H1 (cell line): ENCODE data around the gene PKD1L1. TPM values are rescaled to one million over a fixed set of nuclear protein-coding genes. Genes with fewer than 3 reads are reported as not detected.

ENCODE experiments used
- CTCF ChIA-PET: fragments of 300-600 bp; sonication (Branson Sonifier 250); formaldehyde crosslinking; loops from one replicate; lab custom pipeline; 2021; ENCODE audit not compliant: partially characterized antibody; lab: Charles Lee
- POLR2A ChIA-PET: fragments of 300-600 bp; sonication (Branson Sonifier 250); formaldehyde crosslinking; loops from one replicate; lab custom pipeline; 2021; ENCODE audit warnings: inconsistent platforms; ENCODE audit not compliant: partially characterized antibody; lab: Charles Lee
- DNase-seq, 2 experiments: peaks; one replicate each; pipeline versions ENCODE4 v3.0.0 to v3.0.0-alpha.2; 2010 to 2022; ENCODE audit warnings: low spot score in 2 of 2, low read depth in 1 of 2, mixed read lengths in 1 of 2
- FAIRE-seq: peaks from 2 replicates; lab custom pipeline; 2011; peaks lifted over from hg19 to GRCh38; lab: Jason Lieb, UNC
- H2AFZ ChIP-seq: 2 replicates; pipeline ENCODE4 v1.8.1; 2012; ENCODE audit warnings: low read length, inconsistent platforms
- H2AK5ac ChIP-seq: 2 replicates; pipeline ENCODE4 v1.6.1; 2013; ENCODE audit warnings: low read depth, low read length
- H2BK120ac ChIP-seq: replicated peaks from 2 replicates; pipeline ENCODE3; 2013; ENCODE audit warnings: low read depth, low read length, inconsistent platforms
- H2BK12ac ChIP-seq: 2 replicates; pipeline ENCODE4 v1.6.1; 2013; ENCODE audit warnings: low read depth, low read length
- H2BK15ac ChIP-seq: 2 replicates; pipeline ENCODE4 v1.6.1; 2013; ENCODE audit warnings: low read length
- H2BK20ac ChIP-seq: 2 replicates; pipeline ENCODE4 v1.6.1; 2013; ENCODE audit warnings: low read length
- H2BK5ac ChIP-seq: 2 replicates; pipeline ENCODE4 v1.6.1; 2013; ENCODE audit warnings: low read depth, low read length
- H3K14ac ChIP-seq: 2 replicates; pipeline ENCODE4 v1.6.1; 2013; ENCODE audit warnings: inconsistent platforms; ENCODE audit not compliant: insufficient read length
- H3K18ac ChIP-seq: 2 replicates; pipeline ENCODE4 v1.6.1; 2013; ENCODE audit warnings: low read length; ENCODE audit errors: extremely low read depth
- H3K23ac ChIP-seq: 2 replicates; pipeline ENCODE4 v1.6.1; 2013; ENCODE audit warnings: inconsistent platforms; ENCODE audit not compliant: insufficient read length
- H3K23me2 ChIP-seq: 2 replicates; pipeline ENCODE4 v1.6.1; 2013; ENCODE audit warnings: low read depth, low read length
- H3K27ac ChIP-seq: 2 replicates; pipeline ENCODE4 v1.6.1; 2011; ENCODE audit warnings: low read depth, low read length, inconsistent platforms
- H3K27me3 ChIP-seq, 4 experiments: replicated peaks in 1 of 4; 1 replicate in 1 of 4; 2 replicates in 3 of 4; pipeline versions ENCODE4 v1.6.1 to v1.8.1; 2011 to 2013; ENCODE audit warnings: low read length in 3 of 4, mild to moderate bottlenecking in 3 of 4, inconsistent platforms in 2 of 4, mixed read lengths in 2 of 4, moderate library complexity in 1 of 4; ENCODE audit not compliant: control insufficient read depth in 3 of 4, insufficient read depth in 3 of 4; ENCODE audit errors: extremely low read depth in 1 of 4
- H3K36me3 ChIP-seq, 4 experiments: 2 replicates each; pipeline versions ENCODE4 v1.6.1 to v1.8.1; 2011 to 2013; ENCODE audit warnings: mild to moderate bottlenecking in 4 of 4, low read length in 3 of 4, moderate library complexity in 2 of 4, control low read depth in 1 of 4, inconsistent platforms in 1 of 4; ENCODE audit not compliant: insufficient read depth in 4 of 4, control insufficient read depth in 2 of 4
- H3K4ac ChIP-seq: replicated peaks from 2 replicates; pipeline ENCODE3; 2013; ENCODE audit warnings: low read length, low read depth, mixed read lengths, inconsistent platforms; ENCODE audit not compliant: insufficient read length
- H3K4me1 ChIP-seq, 4 experiments: replicated peaks in 1 of 4; 1 replicate in 1 of 4; 2 replicates in 3 of 4; pipeline versions ENCODE4 v1.6.1 to v1.8.1; 2011 to 2013; ENCODE audit warnings: low read length in 3 of 4, inconsistent platforms in 2 of 4, mixed read lengths in 1 of 4; ENCODE audit not compliant: insufficient read depth in 4 of 4, control insufficient read depth in 3 of 4
- H3K4me2 ChIP-seq, 2 experiments: 2 replicates each; pipeline versions ENCODE4 v1.6.1 to v1.8.1; 2011 to 2013; ENCODE audit warnings: low read depth in 2 of 2, low read length in 2 of 2, control low read depth in 1 of 2, inconsistent platforms in 1 of 2, mild to moderate bottlenecking in 1 of 2; ENCODE audit not compliant: insufficient read depth in 1 of 2
- H3K4me3 ChIP-seq, 4 experiments: fragments of 200-600, 300-600 bp in 1 of 4; sonication (generic), shearing (Covaris generic), sonication (Bioruptor Twin) in 1 of 4; 2 replicates each; pipeline versions ENCODE4 v1.5.1 to v1.8.1; 2011 to 2016; ENCODE audit warnings: low read length in 4 of 4, low read depth in 3 of 4, control low read depth in 2 of 4, inconsistent platforms in 2 of 4, mild to moderate bottlenecking in 2 of 4, mixed read lengths in 1 of 4, moderate library complexity in 1 of 4; ENCODE audit not compliant: insufficient read depth in 2 of 4; ENCODE audit errors: extremely low read depth in 1 of 4
- H3K56ac ChIP-seq: replicated peaks from 2 replicates; pipeline ENCODE3; 2013; ENCODE audit warnings: low read depth, mild to moderate bottlenecking, mixed read lengths, low read length, inconsistent platforms; ENCODE audit not compliant: insufficient read length
- H3K79me1 ChIP-seq: 2 replicates; pipeline ENCODE4 v1.6.1; 2013; ENCODE audit warnings: low read depth, low read length, control low read depth
- H3K79me2 ChIP-seq, 2 experiments: 2 replicates each; pipeline versions ENCODE4 v1.6.1 to v1.8.1; 2012 to 2013; ENCODE audit warnings: low read length in 2 of 2, mild to moderate bottlenecking in 2 of 2, inconsistent platforms in 1 of 2; ENCODE audit not compliant: insufficient read depth in 2 of 2, control insufficient read depth in 1 of 2
- H3K9ac ChIP-seq, 4 experiments: replicated peaks in 1 of 4; 1 replicate in 1 of 4; 2 replicates in 3 of 4; pipeline versions ENCODE4 v1.6.1 to v1.8.1; 2011 to 2013; ENCODE audit warnings: low read depth in 3 of 4, low read length in 3 of 4, control low read depth in 2 of 4, mild to moderate bottlenecking in 2 of 4, moderate library complexity in 2 of 4, inconsistent platforms in 1 of 4; ENCODE audit errors: extremely low read depth in 1 of 4
- H3K9me3 ChIP-seq, 2 experiments: 2 replicates each; pipeline versions ENCODE4 v1.6.1 to v1.8.1; 2012 to 2013; ENCODE audit warnings: mild to moderate bottlenecking in 2 of 2, moderate library complexity in 2 of 2, control low read depth in 1 of 2, inconsistent platforms in 1 of 2, low read depth in 1 of 2, low read length in 1 of 2, mixed read lengths in 1 of 2; ENCODE audit not compliant: insufficient read depth in 2 of 2
- H4K20me1 ChIP-seq, 2 experiments: replicated peaks in 1 of 2; 2 replicates each; pipeline versions ENCODE3 to v1.8.1; 2011 to 2013; ENCODE audit warnings: inconsistent platforms in 2 of 2, low read length in 2 of 2, mild to moderate bottlenecking in 1 of 2; ENCODE audit not compliant: insufficient read depth in 2 of 2, control insufficient read depth in 1 of 2
- H4K5ac ChIP-seq: 2 replicates; pipeline ENCODE4 v1.6.1; 2013; ENCODE audit warnings: low read length, low read depth, mixed read lengths, inconsistent platforms; ENCODE audit not compliant: insufficient read length
- H4K8ac ChIP-seq: 2 replicates; pipeline ENCODE4 v1.8.0; 2013; ENCODE audit warnings: mild to moderate bottlenecking, moderate library complexity, low read length, inconsistent platforms; ENCODE audit not compliant: insufficient read depth; ENCODE audit errors: extremely low read depth
- H4K91ac ChIP-seq: replicated peaks from 2 replicates; pipeline ENCODE3; 2013; ENCODE audit warnings: low read length, mixed read lengths, inconsistent platforms; ENCODE audit not compliant: insufficient read length
- BACH1 ChIP-seq: IDR thresholded peaks from 2 replicates; pipeline ENCODE4 v1.6.1; 2012; ENCODE audit warnings: low read length, improper control_type of control experiment
- BRCA1 ChIP-seq: IDR thresholded peaks from 2 replicates; pipeline ENCODE4 v1.6.1; 2012; ENCODE audit warnings: low read depth, low read length, improper control_type of control experiment
- CHD2 ChIP-seq: IDR thresholded peaks from 2 replicates; pipeline ENCODE4 v1.6.1; 2012; ENCODE audit warnings: low read length, improper control_type of control experiment
- CREB1 ChIP-seq: IDR thresholded peaks from 2 replicates; pipeline ENCODE4 v1.6.1; 2012; ENCODE audit warnings: inconsistent platforms
- E2F6 ChIP-seq: IDR thresholded peaks from 2 replicates; pipeline ENCODE4 v1.6.1; 2012; ENCODE audit warnings: inconsistent platforms
- GABPA ChIP-seq: IDR thresholded peaks from 2 replicates; pipeline ENCODE4 v1.6.1; 2011; ENCODE audit warnings: mild to moderate bottlenecking, low read length, moderate library complexity, borderline replicate concordance; ENCODE audit not compliant: insufficient read depth
- KDM1A ChIP-seq: fragments of 200-600, 300-600 bp; sonication (generic); IDR thresholded peaks from 2 replicates; pipeline ENCODE4 v1.7.1; 2016; ENCODE audit warnings: mild to moderate bottlenecking, low read length, borderline replicate concordance
- KDM5A ChIP-seq: fragments of 200-600 bp; IDR thresholded peaks from 2 replicates; pipeline ENCODE4 v1.7.1; 2012; ENCODE audit warnings: mild to moderate bottlenecking, low read length, inconsistent platforms, mixed read lengths
- PHF8 ChIP-seq: fragments of 200-600 bp; sonication (generic); conservative IDR thresholded peaks from 2 replicates; pipeline ENCODE4 v1.7.1; 2012; ENCODE audit warnings: low read depth, mild to moderate bottlenecking, inconsistent platforms, low read length, moderate library complexity
- RAD21 ChIP-seq, 2 experiments: IDR thresholded peaks in 1 of 2; conservative IDR thresholded peaks in 1 of 2; 2 replicates each; pipeline ENCODE4 v1.6.1; 2011; ENCODE audit warnings: low read depth in 2 of 2, low read length in 2 of 2, improper control_type of control experiment in 1 of 2, inconsistent platforms in 1 of 2, mild to moderate bottlenecking in 1 of 2, moderate library complexity in 1 of 2
- RNF2 ChIP-seq: fragments of 200-900, 300-1000 bp; sonication (generic); IDR thresholded peaks from 2 replicates; pipeline ENCODE4 v1.7.1; 2016; ENCODE audit warnings: borderline replicate concordance, low read depth, mild to moderate bottlenecking, antibody characterized with exemption, low read length; ENCODE audit not compliant: poor library complexity, severe bottlenecking; ENCODE audit errors: missing control alignments
- TBP ChIP-seq: IDR thresholded peaks from 2 replicates; pipeline ENCODE4 v1.6.1; 2011; ENCODE audit warnings: low read depth, low read length, improper control_type of control experiment
- TCF12 ChIP-seq: IDR thresholded peaks from 2 replicates; pipeline ENCODE4 v1.6.1; 2011; ENCODE audit warnings: low read depth, mild to moderate bottlenecking, low read length
- TEAD4 ChIP-seq: IDR thresholded peaks from 2 replicates; pipeline ENCODE4 v1.6.1; 2012; ENCODE audit warnings: low read depth, low read length, inconsistent platforms, mixed read lengths
- WGBS, 2 experiments: shearing (Covaris generic) in 1 of 2; methylation state at CpG; one replicate each; pipeline versions ENCODE4 v1.1.6 to v1.1.7; 2013 to 2015; ENCODE audit warnings: low lambda C conversion rate in 2 of 2, mixed read lengths in 2 of 2, inconsistent platforms in 1 of 2, low coverage in 1 of 2, missing lambda C conversion rate in 1 of 2; ENCODE audit not compliant: insufficient replicate concordance in 2 of 2, insufficient coverage in 1 of 2, insufficient read length in 1 of 2; ENCODE audit errors: extremely low coverage in 1 of 2, missing lambda C conversion rate in 1 of 2; 5-methylcytosine and 5-hydroxymethylcytosine counted together
- polyA plus RNA-seq, 7 experiments: library from polyadenylated mRNA; depleted of rRNA in 3 of 7; stranded (reverse) in 5 of 7; unstranded in 2 of 7; fragments of >200 nt in 5 of 7; fragments of 200-250 nt in 2 of 7; gene quantifications; 1 replicate in 5 of 7; 2 replicates in 1 of 7; 4 replicates in 1 of 7; pipeline versions ENCODE4 v1.2.1 to v1.2.3, GENCODE V29; 2011 to 2013; ENCODE audit warnings: missing spikeins in 2 of 7, mixed read lengths in 2 of 7
- total RNA-seq: library from RNA; stranded (reverse); fragmentation: NEBNext Ultra II Directional; extraction: Animal tissue kit (Norgen Biotek cat#: 25700); gene quantifications from 2 replicates; pipeline ENCODE4 v1.2.1, GENCODE V29; 2021

Gene PKD1L1
- total and polyA plus RNA-seq, 2 of the 8 experiments (the other 6 are each of a cell fraction or from before 2014, with no cell fraction given), result 0.22 to 0.35 TPM

- Histone ChIP-seq H2BK120ac (no peak overlapping the region), H2BK12ac (no peak overlapping the region), H3K23ac (no peak overlapping the region), H3K79me1 (no peaks in the 10 kb centered on the region), H2BK20ac (no peak overlapping the region; the same call in 1 of the 2 replicates), H3K36me3 (no peaks in the 10 kb centered on the region), H2AFZ (no peak overlapping the region), H4K8ac (no peak overlapping the region), H3K9ac (no peak overlapping the region), H2BK5ac (no peak overlapping the region), H3K27me3 (no peaks in the 10 kb centered on the region), H3K4me3 (no peak overlapping the region), H2BK15ac (no peak overlapping the region), H4K20me1 (no peaks in the 10 kb centered on the region), H4K91ac (no peak overlapping the region), H2AK5ac (no peak overlapping the region), H3K18ac (no peak overlapping the region), H3K4me2 (no peak overlapping the region), H4K5ac (no peak overlapping the region), H3K79me2 (no peaks in the 10 kb centered on the region), H3K4me1 (no peaks in the 10 kb centered on the region), H3K56ac (no peak overlapping the region), H3K9me3 (no peaks in the 10 kb centered on the region), H3K14ac (no peak overlapping the region), H3K4ac (no peak overlapping the region), H3K27ac (no peak overlapping the region), H3K23me2 (no peaks in the 10 kb centered on the region)
- FAIRE-seq, result no peak
- POLR2A ChIA-PET, result no interaction called here
- 90% methylated on average over 3 of the region's 3 CpGs; no CpG with 5 or more reads in 1 of the 2 experiments for WGBS, 2 experiments
- DNase-seq, result no peak
- CTCF ChIA-PET, result interaction anchor here (1.2 kb wide), 1 partner anchor 11 kb away, joined by 4 read pairs; no protein-coding TSS in a partner anchor
- TF ChIP-seq TCF12 (no peak), E2F6 (no peak), TEAD4 (no peak), TBP (no peak), CREB1 (no peak), GABPA (no peak), RAD21 (IDR thresholded peaks at IDR 0.05 in 1 of 2, conservative IDR thresholded peaks at IDR 0.05 in 1 of 2; ENCODE audit: low read depth in 2 of 2, low read length in 2 of 2) (no peak), BRCA1 (no peak), CHD2 (no peak), RNF2 (no peak), KDM1A (no peak), KDM5A (no peak), PHF8 (no peak), BACH1 (no peak)
These were observed 141.1 kb downstream of the PKD1L1 start for GRCh38 chr7:47807126-47807525.
